Measurements from ENCODE around the gene HNRNPU. TPM values are rescaled to one million over a fixed set of nuclear protein-coding genes. Genes with fewer than 3 reads are reported as not detected.

The HNRNPU gene
- total and polyA plus RNA-seq, 2 of the 13 experiments (the other 11 are each of a cell fraction or from before 2014, with no cell fraction given), result 101 to 508 TPM

DNA sequence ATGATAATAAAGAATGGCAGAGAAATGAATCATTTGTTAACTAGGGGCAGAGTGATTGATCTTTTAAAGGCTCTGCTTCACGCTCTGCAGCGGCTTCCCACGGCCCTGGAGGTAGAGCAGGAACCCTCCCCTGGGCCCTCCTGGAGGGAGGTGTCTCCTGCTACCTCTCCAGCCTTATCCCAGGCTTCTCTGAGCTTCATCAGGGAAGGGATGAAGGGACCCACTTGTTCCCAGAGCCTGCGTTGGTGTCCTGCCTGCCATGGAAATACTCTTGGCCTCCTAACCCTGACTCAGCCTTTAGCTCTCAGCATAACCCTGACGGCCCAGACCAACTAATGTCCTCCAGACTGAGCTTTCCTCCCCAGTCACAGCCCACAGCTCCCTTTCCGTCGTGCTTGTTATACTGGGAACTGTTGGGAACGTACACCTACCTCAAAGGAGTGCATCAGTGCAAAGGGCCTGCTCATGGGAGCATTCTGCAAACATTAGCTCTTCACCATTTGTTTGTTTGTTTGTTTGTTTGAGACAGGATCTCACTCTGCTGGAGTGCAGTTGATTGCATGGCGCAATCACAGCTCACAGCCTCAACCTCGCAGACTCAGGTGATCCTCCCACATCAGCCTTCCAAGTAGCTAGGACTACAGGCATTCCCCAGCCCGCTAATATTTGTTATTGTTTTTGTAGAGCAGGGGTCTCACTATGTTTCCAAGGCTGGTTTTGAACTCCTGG, 17.4 kb upstream of the HNRNPU start (continued):
- TF ChIP-seq, protein P1, sequence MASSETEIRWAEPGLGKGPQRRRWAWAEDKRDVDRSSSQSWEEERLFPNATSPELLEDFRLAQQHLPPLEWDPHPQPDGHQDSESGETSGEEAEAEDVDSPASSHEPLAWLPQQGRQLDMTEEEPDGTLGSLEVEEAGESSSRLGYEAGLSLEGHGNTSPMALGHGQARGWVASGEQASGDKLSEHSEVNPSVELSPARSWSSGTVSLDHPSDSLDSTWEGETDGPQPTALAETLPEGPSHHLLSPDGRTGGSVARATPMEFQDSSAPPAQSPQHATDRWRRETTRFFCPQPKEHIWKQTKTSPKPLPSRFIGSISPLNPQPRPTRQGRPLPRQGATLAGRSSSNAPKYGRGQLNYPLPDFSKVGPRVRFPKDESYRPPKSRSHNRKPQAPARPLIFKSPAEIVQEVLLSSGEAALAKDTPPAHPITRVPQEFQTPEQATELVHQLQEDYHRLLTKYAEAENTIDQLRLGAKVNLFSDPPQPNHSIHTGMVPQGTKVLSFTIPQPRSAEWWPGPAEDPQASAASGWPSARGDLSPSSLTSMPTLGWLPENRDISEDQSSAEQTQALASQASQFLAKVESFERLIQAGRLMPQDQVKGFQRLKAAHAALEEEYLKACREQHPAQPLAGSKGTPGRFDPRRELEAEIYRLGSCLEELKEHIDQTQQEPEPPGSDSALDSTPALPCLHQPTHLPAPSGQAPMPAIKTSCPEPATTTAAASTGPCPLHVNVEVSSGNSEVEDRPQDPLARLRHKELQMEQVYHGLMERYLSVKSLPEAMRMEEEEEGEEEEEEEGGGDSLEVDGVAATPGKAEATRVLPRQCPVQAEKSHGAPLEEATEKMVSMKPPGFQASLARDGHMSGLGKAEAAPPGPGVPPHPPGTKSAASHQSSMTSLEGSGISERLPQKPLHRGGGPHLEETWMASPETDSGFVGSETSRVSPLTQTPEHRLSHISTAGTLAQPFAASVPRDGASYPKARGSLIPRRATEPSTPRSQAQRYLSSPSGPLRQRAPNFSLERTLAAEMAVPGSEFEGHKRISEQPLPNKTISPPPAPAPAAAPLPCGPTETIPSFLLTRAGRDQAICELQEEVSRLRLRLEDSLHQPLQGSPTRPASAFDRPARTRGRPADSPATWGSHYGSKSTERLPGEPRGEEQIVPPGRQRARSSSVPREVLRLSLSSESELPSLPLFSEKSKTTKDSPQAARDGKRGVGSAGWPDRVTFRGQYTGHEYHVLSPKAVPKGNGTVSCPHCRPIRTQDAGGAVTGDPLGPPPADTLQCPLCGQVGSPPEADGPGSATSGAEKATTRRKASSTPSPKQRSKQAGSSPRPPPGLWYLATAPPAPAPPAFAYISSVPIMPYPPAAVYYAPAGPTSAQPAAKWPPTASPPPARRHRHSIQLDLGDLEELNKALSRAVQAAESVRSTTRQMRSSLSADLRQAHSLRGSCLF (CRISPR knock-in tag; IDR thresholded peaks at IDR 0.05; ENCODE audit: borderline replicate concordance), result no peak
- no peak for TF ChIP-seq TSC22D2 (CRISPR knock-in tag; IDR thresholded peaks at IDR 0.05; ENCODE audit: borderline replicate concordance)
- TF ChIP-seq ZNF354B (CRISPR knock-in tag; IDR thresholded peaks at IDR 0.05), result 0 out of 2 replicates have a peak, but pooled peaks have one; percentile 54
- no peak for TF ChIP-seq HIVEP1 (CRISPR knock-in tag; IDR thresholded peaks at IDR 0.05)
- TF ChIP-seq ZNF143 (CRISPR knock-in tag; IDR thresholded peaks at IDR 0.05), result no peak
- peak; percentile 50; the same call in 1 of the 2 replicates for TF ChIP-seq ZNF770 (CRISPR knock-in tag; IDR thresholded peaks at IDR 0.05)
- 0 out of 2 replicates have a peak, but pooled peaks have one; percentile 14 for TF ChIP-seq ZMYM3 (CRISPR knock-in tag; IDR thresholded peaks at IDR 0.05)
- TF ChIP-seq CEBPB (IDR thresholded peaks at IDR 0.05; ENCODE audit: borderline replicate concordance, low read depth, low read length), result peak; percentile 64; the same call in 1 of the 2 replicates
- no peak for TF ChIP-seq ZMYM4 (CRISPR knock-in tag; IDR thresholded peaks at IDR 0.05)
- no peak for TF ChIP-seq RFXANK (CRISPR knock-in tag; IDR thresholded peaks at IDR 0.05)
- TF ChIP-seq HNRNPH1 (optimal IDR thresholded peaks at IDR 0.05; ENCODE audit: low read depth, low read length), result no peak
- TF ChIP-seq FOXP4 (CRISPR knock-in tag; IDR thresholded peaks at IDR 0.05), result peak; percentile 54; the same call in 1 of the 2 replicates
- TF ChIP-seq, protein P2, sequence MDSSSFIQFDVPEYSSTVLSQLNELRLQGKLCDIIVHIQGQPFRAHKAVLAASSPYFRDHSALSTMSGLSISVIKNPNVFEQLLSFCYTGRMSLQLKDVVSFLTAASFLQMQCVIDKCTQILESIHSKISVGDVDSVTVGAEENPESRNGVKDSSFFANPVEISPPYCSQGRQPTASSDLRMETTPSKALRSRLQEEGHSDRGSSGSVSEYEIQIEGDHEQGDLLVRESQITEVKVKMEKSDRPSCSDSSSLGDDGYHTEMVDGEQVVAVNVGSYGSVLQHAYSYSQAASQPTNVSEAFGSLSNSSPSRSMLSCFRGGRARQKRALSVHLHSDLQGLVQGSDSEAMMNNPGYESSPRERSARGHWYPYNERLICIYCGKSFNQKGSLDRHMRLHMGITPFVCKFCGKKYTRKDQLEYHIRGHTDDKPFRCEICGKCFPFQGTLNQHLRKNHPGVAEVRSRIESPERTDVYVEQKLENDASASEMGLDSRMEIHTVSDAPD (CRISPR knock-in tag; IDR thresholded peaks at IDR 0.05), result 0 out of 2 replicates have a peak, but pooled peaks have one; percentile 17
- no peak for TF ChIP-seq ZNF350 (CRISPR knock-in tag; IDR thresholded peaks at IDR 0.05; ENCODE audit: borderline replicate concordance, low read depth)
- TF ChIP-seq KDM3A (CRISPR knock-in tag; IDR thresholded peaks at IDR 0.05; ENCODE audit: low read depth), result no peak

All from HepG2 (cell line).